ENCODE data around the gene BEST1. TPM values are rescaled to one million over a fixed set of nuclear protein-coding genes. Genes with fewer than 3 reads are reported as not detected.

BEST1 gene
- total and polyA plus RNA-seq, 2 of the 13 experiments (the other 11 are each of a cell fraction or from before 2014, with no cell fraction given) = 0.09 to 0.65 TPM

GRCh38 chr11:61916737-61917333 is 33.3 kb upstream of the BEST1 start:
- Histone ChIP-seq H3K79me2 (ENCODE audit: insufficient read depth, low read length) (no peaks in the 10 kb centered on the region), H3K36me3 (replicated peaks in 1 of 2; ENCODE audit: control insufficient read depth in 1 of 2, insufficient read depth in 2 of 2, low read length in 2 of 2) (no peaks in the 10 kb centered on the region), H4K20me1 (ENCODE audit: insufficient read depth, low read length) (no peaks in the 10 kb centered on the region), H3K4me2 (ENCODE audit: low read depth, low read length) (peak overlapping the region; percentile 77), H3K27me3 (ENCODE audit: control insufficient read depth in 1 of 2, insufficient read depth in 2 of 2, low read length in 2 of 2) (peaks cover 11 to 39% of the 10 kb centered on the region in 2 experiments), H3K9me3 (ENCODE audit: low read length) (no peaks in the 10 kb centered on the region), H3K4me3 (replicated peaks in 1 of 3; ENCODE audit: insufficient read depth in 1 of 3, low read depth in 2 of 3, low read length in 3 of 3) (peak overlapping the region; percentile 37 to 71 (median 38); a peak in 4 of 6 replicates), H3K9ac (ENCODE audit: insufficient read depth, low read depth, low read length) (no peak overlapping the region), H3K27ac (ENCODE audit: extremely low read length, insufficient read depth, low read length) (no peak overlapping the region), H2AFZ (ENCODE audit: low read length) (no peak overlapping the region), H3K4me1 (ENCODE audit: insufficient read depth, low read length) (peaks cover 42% of the 10 kb centered on the region)
- no peak for TF ChIP-seq ZNF710 (CRISPR knock-in tag; IDR thresholded peaks at IDR 0.05; ENCODE audit: borderline replicate concordance)
- TF ChIP-seq ZNF614 (CRISPR knock-in tag; IDR thresholded peaks at IDR 0.05; ENCODE audit: borderline replicate concordance) = no peak
- TF ChIP-seq, protein P1, sequence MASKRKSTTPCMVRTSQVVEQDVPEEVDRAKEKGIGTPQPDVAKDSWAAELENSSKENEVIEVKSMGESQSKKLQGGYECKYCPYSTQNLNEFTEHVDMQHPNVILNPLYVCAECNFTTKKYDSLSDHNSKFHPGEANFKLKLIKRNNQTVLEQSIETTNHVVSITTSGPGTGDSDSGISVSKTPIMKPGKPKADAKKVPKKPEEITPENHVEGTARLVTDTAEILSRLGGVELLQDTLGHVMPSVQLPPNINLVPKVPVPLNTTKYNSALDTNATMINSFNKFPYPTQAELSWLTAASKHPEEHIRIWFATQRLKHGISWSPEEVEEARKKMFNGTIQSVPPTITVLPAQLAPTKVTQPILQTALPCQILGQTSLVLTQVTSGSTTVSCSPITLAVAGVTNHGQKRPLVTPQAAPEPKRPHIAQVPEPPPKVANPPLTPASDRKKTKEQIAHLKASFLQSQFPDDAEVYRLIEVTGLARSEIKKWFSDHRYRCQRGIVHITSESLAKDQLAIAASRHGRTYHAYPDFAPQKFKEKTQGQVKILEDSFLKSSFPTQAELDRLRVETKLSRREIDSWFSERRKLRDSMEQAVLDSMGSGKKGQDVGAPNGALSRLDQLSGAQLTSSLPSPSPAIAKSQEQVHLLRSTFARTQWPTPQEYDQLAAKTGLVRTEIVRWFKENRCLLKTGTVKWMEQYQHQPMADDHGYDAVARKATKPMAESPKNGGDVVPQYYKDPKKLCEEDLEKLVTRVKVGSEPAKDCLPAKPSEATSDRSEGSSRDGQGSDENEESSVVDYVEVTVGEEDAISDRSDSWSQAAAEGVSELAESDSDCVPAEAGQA (IDR thresholded peaks at IDR 0.05; ENCODE audit: low read depth) = no peak
- TF ChIP-seq, protein P1 (CRISPR knock-in tag; IDR thresholded peaks at IDR 0.05; ENCODE audit: borderline replicate concordance) = no peak
- TF ChIP-seq PHF21A (CRISPR knock-in tag; IDR thresholded peaks at IDR 0.05) = no peak
- no peak for TF ChIP-seq NRL (CRISPR knock-in tag; IDR thresholded peaks at IDR 0.05; ENCODE audit: borderline replicate concordance)
- no peak for TF ChIP-seq FIP1L1 (IDR thresholded peaks at IDR 0.05; ENCODE audit: borderline replicate concordance, insufficient read depth, low read depth, low read length)
- no peak for TF ChIP-seq IRF2 (CRISPR knock-in tag; IDR thresholded peaks at IDR 0.05)
- no peak for TF ChIP-seq ARNT2 (CRISPR knock-in tag; IDR thresholded peaks at IDR 0.05; ENCODE audit: low read depth)
- TF ChIP-seq ZNF577 (CRISPR knock-in tag; IDR thresholded peaks at IDR 0.05; ENCODE audit: borderline replicate concordance, low read depth) = no peak
- TF ChIP-seq RBAK (CRISPR knock-in tag; IDR thresholded peaks at IDR 0.05) = no peak
- no peak for TF ChIP-seq MXD1 (CRISPR knock-in tag; IDR thresholded peaks at IDR 0.05)
- TF ChIP-seq, protein P2, sequence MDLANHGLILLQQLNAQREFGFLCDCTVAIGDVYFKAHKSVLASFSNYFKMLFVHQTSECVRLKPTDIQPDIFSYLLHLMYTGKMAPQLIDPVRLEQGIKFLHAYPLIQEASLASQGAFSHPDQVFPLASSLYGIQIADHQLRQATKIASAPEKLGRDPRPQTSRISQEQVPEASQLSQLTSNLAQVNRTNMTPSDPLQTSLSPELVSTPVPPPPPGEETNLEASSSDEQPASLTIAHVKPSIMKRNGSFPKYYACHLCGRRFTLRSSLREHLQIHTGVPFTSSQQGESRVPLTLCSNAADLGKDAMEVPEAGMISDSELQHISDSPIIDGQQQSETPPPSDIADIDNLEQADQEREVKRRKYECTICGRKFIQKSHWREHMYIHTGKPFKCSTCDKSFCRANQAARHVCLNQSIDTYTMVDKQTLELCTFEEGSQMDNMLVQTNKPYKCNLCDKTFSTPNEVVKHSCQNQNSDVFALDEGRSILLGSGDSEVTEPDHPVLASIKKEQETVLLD (CRISPR knock-in tag; IDR thresholded peaks at IDR 0.05; ENCODE audit: low read depth) = no peak
- CTCF ChIA-PET (ENCODE audit: low intra/inter-chr PET ratio, low total read pairs) = no interaction called here
- ATAC-seq (no peak), FAIRE-seq (no peak), DNase-seq (ENCODE audit: low spot score) (no peak)
- BruUV-seq (replicated peaks) = no TSS peak
- intact Hi-C loops (cut with micrococcal nuclease; ENCODE audit: unreplicated experiment) (no loop called here), in situ Hi-C loops (cut with HindIII; ENCODE audit: extremely low pct_ligation_motif_present, low pct_unique_long_range_greater_than_20kb) (no loop called here)
- WGBS (ENCODE audit: low lambda C conversion rate) = 11% methylated on average over 4 of the region's 32 CpGs
- POLR2A ChIA-PET = interaction anchor here (1.4 to 2.2 kb wide), 2 partner anchors 12 to 33 kb away, joined by 3 to 11 read pairs; no protein-coding TSS in a partner anchor
